Peyer's patch (tissue), 4 donors: Measurements from ENCODE around the gene PXK. TPM values are rescaled to one million over a fixed set of nuclear protein-coding genes. Genes with fewer than 3 reads are reported as not detected.

Experiments used
- DNase-seq, 3 donors: peaks; one replicate each; pipeline ENCODE4 v3.0.0-alpha.2; 2017 to 2019
- H3K27ac ChIP-seq, 4 donors: fragments of 200-600 bp; sonication (generic); one replicate each; pipeline ENCODE4 v1.5.1; 2016 to 2019
- H3K27me3 ChIP-seq, 2 donors: fragments of 200-600 bp; sonication (generic); one replicate each; pipeline ENCODE4 v1.5.1; 2019
- H3K36me3 ChIP-seq, 3 donors: fragments of 200-600 bp; sonication (generic); one replicate each; pipeline ENCODE4 v1.5.1; 2016 to 2019
- H3K4me1 ChIP-seq, 4 donors: fragments of 200-600 bp; sonication (generic); one replicate each; pipeline ENCODE4 v1.5.1; 2016 to 2019
- H3K4me3 ChIP-seq, 4 donors: fragments of 200-600 bp; sonication (generic); 1 replicate in 3 of 4; 2 replicates in 1 of 4; pipeline ENCODE4 v1.5.1; 2016 to 2019; ENCODE audit warnings: mild to moderate bottlenecking in 1 of 4
- H3K9me3 ChIP-seq, 4 donors: fragments of 200-600 bp; sonication (generic); one replicate each; pipeline ENCODE4 v1.5.1; 2016 to 2019; ENCODE audit warnings: mild to moderate bottlenecking in 1 of 4
- CTCF ChIP-seq, 6 experiments: fragments of 450-650 bp in 4 of 6; fragments of 200-600 bp in 2 of 6; sonication (generic) in 1 of 6; IDR thresholded peaks; one replicate each; pipeline ENCODE4 v1.5.1; 2017 to 2019; ENCODE audit warnings: antibody characterized with exemption in 6 of 6, mild to moderate bottlenecking in 3 of 6, moderate library complexity in 1 of 6
- POLR2A ChIP-seq, 2 donors: fragments of 450-650 bp; IDR thresholded peaks; one replicate each; pipeline ENCODE4 v1.5.1; 2017; ENCODE audit warnings: antibody characterized with exemption in 2 of 2, mild to moderate bottlenecking in 2 of 2, moderate library complexity in 2 of 2
- total RNA-seq, 4 donors: library from RNA; depleted of rRNA; stranded (reverse); fragments of >200 nt; gene quantifications; one replicate each; pipeline ENCODE4 v1.1.0, GENCODE V29; 2016

PXK gene
- total RNA-seq, 4 donors from 2014 or later, result 15.3 to 73.4 (median 28.4) TPM

- Histone ChIP-seq H3K36me3 (no peaks in the 10 kb centered on the region), H3K27me3 (no peaks in the 10 kb centered on the region), H3K4me3 (no peak overlapping the region), H3K27ac (no peak overlapping the region), H3K4me1 (no peaks in the 10 kb centered on the region), H3K9me3 (no peaks in the 10 kb centered on the region)
- TF ChIP-seq POLR2A (IDR thresholded peaks at IDR 0.05) (no peak), CTCF (IDR thresholded peaks at IDR 0.05) (no peak)
- no peak for DNase-seq
Measured at GRCh38 chr3:58377750-58378149, 45.1 kb downstream of the PXK start.

GRCh38 chr3:58379351-58380073 is 46.8 kb downstream of the PXK start:
- H3K9me3 ChIP-seq, result no peaks in the 10 kb centered on the region
- TF ChIP-seq CTCF (IDR thresholded peaks at IDR 0.05) (no peak), POLR2A (IDR thresholded peaks at IDR 0.05) (no peak)
- H3K4me3 ChIP-seq, result no peak overlapping the region
- no peak overlapping the region for H3K27ac ChIP-seq
- no peaks in the 10 kb centered on the region for H3K36me3 ChIP-seq
- no peaks in the 10 kb centered on the region for H3K27me3 ChIP-seq
- DNase-seq, result no peak
- H3K4me1 ChIP-seq, result no peaks in the 10 kb centered on the region

GRCh38 chr3:58383476-58383875 is 50.8 kb downstream of the PXK start:
- no peak for DNase-seq
- no peaks in the 10 kb centered on the region for H3K9me3 ChIP-seq
- H3K27me3 ChIP-seq, result no peaks in the 10 kb centered on the region
- H3K4me3 ChIP-seq, result no peak overlapping the region
- no peak overlapping the region for H3K27ac ChIP-seq
- no peaks in the 10 kb centered on the region for H3K36me3 ChIP-seq
- TF ChIP-seq CTCF (IDR thresholded peaks at IDR 0.05), result no peak
- no peak for TF ChIP-seq POLR2A (IDR thresholded peaks at IDR 0.05)
- H3K4me1 ChIP-seq, result peaks cover 0 to 17% (median 0%) of the 10 kb centered on the region in 4 donors

DNA sequence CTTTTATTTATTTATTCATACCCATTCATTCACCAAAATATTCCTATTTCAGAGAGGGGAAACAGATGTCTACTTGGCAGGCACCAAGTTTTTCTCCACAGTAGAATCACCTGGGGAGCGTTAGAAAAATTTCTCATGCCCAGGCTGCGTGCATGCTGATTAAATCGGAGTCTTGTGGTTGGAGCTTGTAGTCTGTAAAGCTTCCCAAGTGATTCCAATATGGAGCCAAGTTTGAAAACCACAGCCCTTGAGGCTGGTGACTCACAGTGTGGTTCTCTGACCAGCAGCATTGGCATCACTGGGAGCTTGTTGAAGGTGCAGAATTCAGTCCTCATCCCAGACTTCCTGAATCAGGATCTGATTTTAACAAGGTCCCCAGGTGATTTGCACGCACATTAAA is 51.2 kb downstream of the PXK start:
- H3K4me1 ChIP-seq, result peaks cover 0 to 17% (median 0%) of the 10 kb centered on the region in 4 donors
- H3K9me3 ChIP-seq, result no peaks in the 10 kb centered on the region
- no peak for DNase-seq
- no peak overlapping the region for H3K4me3 ChIP-seq
- no peaks in the 10 kb centered on the region for H3K27me3 ChIP-seq
- TF ChIP-seq CTCF (IDR thresholded peaks at IDR 0.05) (no peak), POLR2A (IDR thresholded peaks at IDR 0.05) (no peak)
- no peak overlapping the region for H3K27ac ChIP-seq
- no peaks in the 10 kb centered on the region for H3K36me3 ChIP-seq

DNA sequence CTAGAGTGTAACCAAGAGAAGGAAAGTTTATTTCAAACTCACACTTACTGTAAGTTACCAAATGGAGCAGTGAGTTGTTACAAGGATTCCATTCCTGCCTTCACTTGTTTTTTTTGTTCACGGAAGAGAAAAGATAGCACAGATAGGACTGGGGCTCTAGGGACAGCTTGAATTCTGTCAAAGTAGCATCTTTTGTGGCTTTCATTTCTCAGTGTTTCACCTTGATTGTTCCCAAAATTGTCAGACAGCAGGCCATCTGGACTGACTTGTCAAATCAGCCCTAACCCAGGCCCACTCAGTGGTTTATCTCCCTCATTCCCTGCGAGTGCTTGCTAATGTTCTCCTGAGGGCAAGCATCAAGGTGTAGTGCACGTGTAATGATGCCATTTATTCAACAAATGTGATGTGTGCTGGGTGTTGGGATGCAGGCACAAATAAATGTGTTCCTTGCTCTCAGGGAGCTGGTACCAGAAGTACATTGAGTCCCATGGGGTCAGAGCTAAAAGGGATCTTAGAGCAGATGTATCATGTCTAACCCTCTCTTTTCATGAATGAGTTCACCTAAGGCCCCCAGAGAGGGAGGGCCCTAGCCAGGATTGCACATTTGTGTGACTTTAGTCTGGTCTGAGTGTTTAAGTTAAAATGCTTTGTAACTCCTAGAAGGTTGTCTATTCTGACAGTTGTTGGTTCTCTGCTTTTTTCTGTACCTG is 51.8 kb downstream of the PXK start:
- Histone ChIP-seq H3K27ac (no peak overlapping the region), H3K9me3 (no peaks in the 10 kb centered on the region), H3K4me1 (peaks cover 0 to 17% (median 0%) of the 10 kb centered on the region in 4 donors), H3K36me3 (no peaks in the 10 kb centered on the region), H3K27me3 (no peaks in the 10 kb centered on the region), H3K4me3 (no peak overlapping the region)
- TF ChIP-seq POLR2A (IDR thresholded peaks at IDR 0.05), result no peak
- no peak for TF ChIP-seq CTCF (IDR thresholded peaks at IDR 0.05)
- no peak for DNase-seq
